Aorta (tissue), 5 donors: ENCODE measurements around the gene TMEM9. TPM values are rescaled to one million over a fixed set of nuclear protein-coding genes. Genes with fewer than 3 reads are reported as not detected.

Experiments used
- ATAC-seq: fragments of 200-7000 bp; cut with Tn5 transposase; one replicate; pipeline ENCODE4 v1.9.1; 2022; ENCODE audit warnings: moderate library complexity; ENCODE audit not compliant: low FRiP score
- DNase-seq, 2 donors: peaks; one replicate each; pipeline ENCODE4 v3.0.0-alpha.2; 2020
- H3K27ac ChIP-seq, 2 donors: one replicate each; pipeline ENCODE4 v1.5.1; 2013; ENCODE audit warnings: low read length in 2 of 2, mild to moderate bottlenecking in 2 of 2, moderate library complexity in 2 of 2, control low read depth in 1 of 2, inconsistent platforms in 1 of 2, low read depth in 1 of 2
- H3K27me3 ChIP-seq, 2 donors: one replicate each; pipeline ENCODE4 v1.6.1; 2013; ENCODE audit warnings: control low read depth in 1 of 2, low read length in 1 of 2, mild to moderate bottlenecking in 1 of 2, moderate library complexity in 1 of 2; ENCODE audit not compliant: insufficient read depth in 2 of 2, control insufficient read depth in 1 of 2
- H3K36me3 ChIP-seq, 2 donors: one replicate each; pipeline ENCODE4 v1.6.1; 2013; ENCODE audit warnings: control low read depth in 1 of 2, low read length in 1 of 2, mild to moderate bottlenecking in 1 of 2; ENCODE audit not compliant: insufficient read depth in 2 of 2, control insufficient read depth in 1 of 2
- H3K4me1 ChIP-seq, 2 donors: one replicate each; pipeline ENCODE4 v1.6.1; 2013; ENCODE audit warnings: low read length in 2 of 2, control low read depth in 1 of 2, mild to moderate bottlenecking in 1 of 2, moderate library complexity in 1 of 2; ENCODE audit not compliant: insufficient read depth in 2 of 2, control insufficient read depth in 1 of 2
- H3K4me3 ChIP-seq, 2 donors: one replicate each; pipeline ENCODE4 v1.5.1; 2013; ENCODE audit warnings: low read length in 2 of 2, control low read depth in 1 of 2, mild to moderate bottlenecking in 1 of 2
- H3K9me3 ChIP-seq: one replicate; pipeline ENCODE4 v1.6.1; 2013; ENCODE audit warnings: mild to moderate bottlenecking, low read length; ENCODE audit not compliant: control insufficient read depth
- WGBS, 2 donors: extraction: QIAGEN DNeasy Blood & Tissue Kit; methylation state at CpG; one replicate each; pipeline ENCODE4 v1.1.7; 2013; 5-methylcytosine and 5-hydroxymethylcytosine counted together
- intact Hi-C, 2 donors: fragments of 100-400 bp; cut with DNase I; formaldehyde crosslinking; loops; one replicate each; pipeline versions ENCODE4 v1.14.2 to v1.15.0; 2022
- polyA plus RNA-seq, 2 donors: library from polyadenylated mRNA; stranded (reverse); fragments of 200-250 nt; gene quantifications; one replicate each; pipeline ENCODE4 v1.2.3, GENCODE V29; 2013
- total RNA-seq, 2 donors: library from RNA; stranded (reverse); fragmentation: NEBNext Ultra II Directional; extraction: Animal tissue kit (Norgen Biotek cat#: 25700); gene quantifications; one replicate each; pipeline ENCODE4 v1.2.1, GENCODE V29; 2021
- donor health status: healthy with polysubstance abuse.
- donor health status: Bipolar disorder and iron deficiency.
- donor health status: DM: no; HTN: no; CAD: no.
- donor health status: DM: no; HTN: no; CAD: no.
- donor health status: DM: yes; HTN: yes; CAD: no.

TMEM9 gene
- total and polyA plus RNA-seq, 4 donors: 36.3 to 77.7 (median 45.2) TPM

- H3K4me3 ChIP-seq: no peak overlapping the region
- intact Hi-C loops: no loop called here
- ATAC-seq (no peak), DNase-seq (no peak)
- H3K27ac ChIP-seq: no peak overlapping the region
- no peaks in the 10 kb centered on the region for H3K9me3 ChIP-seq
- H3K27me3 ChIP-seq: no peaks in the 10 kb centered on the region
- H3K36me3 ChIP-seq: no peaks in the 10 kb centered on the region
- no peaks in the 10 kb centered on the region for H3K4me1 ChIP-seq
These were observed 2.5 kb upstream of the TMEM9 start for GRCh38 chr1:201156819-201157218.

DNA sequence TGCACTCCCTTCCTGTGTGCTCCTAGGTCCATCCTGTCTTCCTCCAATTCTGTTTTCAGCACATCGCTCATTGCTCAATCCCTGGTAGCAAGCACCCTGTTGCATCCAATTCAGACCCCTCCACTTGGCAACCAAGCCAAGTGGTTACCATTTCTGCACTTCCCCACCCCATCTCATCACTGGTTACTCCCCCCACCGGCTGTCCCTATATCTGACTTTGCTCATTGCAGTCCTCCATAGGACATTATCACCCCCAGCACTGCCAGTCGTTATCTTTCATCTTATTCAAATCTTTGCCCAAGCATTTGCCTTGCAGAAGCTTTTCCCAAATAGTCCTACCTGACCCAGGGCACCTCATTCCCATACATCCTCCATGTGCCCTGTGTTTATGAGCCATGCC, 2.1 kb upstream of the TMEM9 start:
- H3K4me1 ChIP-seq: no peaks in the 10 kb centered on the region
- WGBS, 2 donors: 87 to 92% methylated on average over 3 of the region's 3 CpGs
- no peaks in the 10 kb centered on the region for H3K36me3 ChIP-seq
- DNase-seq (peak in 1 of 2 donors; percentile 3), ATAC-seq (no peak)
- no peaks in the 10 kb centered on the region for H3K27me3 ChIP-seq
- intact Hi-C loops: no loop called here
- H3K27ac ChIP-seq: no peak overlapping the region
- no peak overlapping the region for H3K4me3 ChIP-seq
- no peaks in the 10 kb centered on the region for H3K9me3 ChIP-seq

- H3K4me1 ChIP-seq: no peaks in the 10 kb centered on the region
- 89 to 93% methylated on average over 2 of the region's 2 CpGs for WGBS, 2 donors
- no peak overlapping the region for H3K27ac ChIP-seq
- H3K9me3 ChIP-seq: no peaks in the 10 kb centered on the region
- intact Hi-C loops: loop anchor here in 1 of 2 donors (2.0 kb wide), 1 partner anchor 15 kb away; no protein-coding TSS in a partner anchor
- H3K36me3 ChIP-seq: no peaks in the 10 kb centered on the region
- DNase-seq: no peak
- H3K27me3 ChIP-seq: no peaks in the 10 kb centered on the region
- no peak overlapping the region for H3K4me3 ChIP-seq
- no peak for ATAC-seq
These were observed 1.1 kb upstream of the TMEM9 start for GRCh38 chr1:201155354-201155753.

DNA sequence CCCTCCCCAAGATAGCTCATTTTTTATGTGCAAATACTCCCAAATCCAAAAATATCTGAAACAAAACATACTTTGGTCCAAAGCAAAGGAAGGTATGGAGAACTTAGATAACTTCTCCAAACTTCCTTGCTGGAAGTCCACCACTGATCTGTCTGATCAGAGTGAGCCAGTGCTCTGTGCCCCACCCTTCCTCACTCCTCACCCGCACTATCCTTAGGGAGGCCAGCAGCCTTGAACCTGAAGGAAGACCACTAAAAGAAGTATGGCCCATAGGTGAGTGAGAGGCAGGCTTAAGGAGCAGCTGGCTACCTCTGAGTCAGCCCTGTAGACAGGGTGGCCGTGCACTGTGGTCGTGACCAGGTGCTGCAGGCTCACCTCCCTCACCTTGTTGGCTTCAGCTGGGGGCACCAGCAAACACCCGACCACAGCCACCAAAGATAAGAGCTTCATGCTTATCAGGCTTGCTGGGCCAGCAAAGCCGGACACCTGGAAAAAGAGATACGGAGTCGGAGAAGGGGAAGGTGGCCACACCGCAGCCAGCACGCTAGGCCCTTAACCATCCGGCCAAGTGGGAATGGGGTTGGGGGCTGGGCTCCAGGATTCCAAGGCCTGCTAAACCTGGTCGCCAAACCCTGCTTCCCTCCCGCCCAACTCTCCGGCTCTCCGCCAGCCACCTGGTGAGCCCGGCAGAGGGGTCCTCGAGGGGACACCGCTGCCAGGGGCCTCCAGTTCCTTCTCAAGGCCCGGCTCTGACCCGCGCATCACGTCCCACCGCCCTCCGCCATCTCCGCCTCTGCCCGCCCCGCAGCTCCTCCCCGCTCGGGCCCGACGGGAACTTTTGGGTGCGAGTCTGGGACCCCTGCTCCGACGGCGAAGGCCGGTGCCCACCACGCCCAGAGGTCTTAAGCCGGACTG, 543 bp downstream of the TMEM9 start:
- ATAC-seq: peak; percentile 90
- Histone ChIP-seq H3K27ac (no peak overlapping the region), H3K4me1 (no peaks in the 10 kb centered on the region)

GRCh38 chr1:201149400-201149799, 4.9 kb downstream of the TMEM9 start:
- 76 to 77% methylated on average over 4 of the region's 4 CpGs for WGBS, 2 donors

More for the DNA sequence above, 543 bp downstream of the TMEM9 start:
- no peaks in the 10 kb centered on the region for H3K27me3 ChIP-seq
- H3K9me3 ChIP-seq: no peaks in the 10 kb centered on the region
- DNase-seq: no peak
- no peaks in the 10 kb centered on the region for H3K36me3 ChIP-seq
- WGBS, 2 donors: 2 to 3% methylated on average over 37 of the region's 37 CpGs
- peak overlapping the region; percentile 57 to 97 for H3K4me3 ChIP-seq
- intact Hi-C loops: loop anchor here in 1 of 2 donors (2.0 kb wide), 1 partner anchor 17 kb away; no protein-coding TSS in a partner anchor

GRCh38 chr1:201147396-201148015, 6.8 kb downstream of the TMEM9 start:
- Histone ChIP-seq H3K4me1 (no peaks in the 10 kb centered on the region), H3K27ac (no peak overlapping the region), H3K27me3 (no peaks in the 10 kb centered on the region), H3K36me3 (peaks cover 0 to 5% of the 10 kb centered on the region in 2 donors), H3K4me3 (no peak overlapping the region), H3K9me3 (no peaks in the 10 kb centered on the region)
- ATAC-seq: no peak
- 91 to 93% methylated on average over 12 to 13 of the region's 13 CpGs for WGBS, 2 donors
- no peak for DNase-seq
- intact Hi-C loops: no loop called here

More at GRCh38 chr1:201149400-201149799, 4.9 kb downstream of the TMEM9 start:
- Histone ChIP-seq H3K9me3 (no peaks in the 10 kb centered on the region), H3K27me3 (no peaks in the 10 kb centered on the region), H3K27ac (no peak overlapping the region), H3K4me3 (no peak overlapping the region), H3K36me3 (peaks cover 0 to 1% of the 10 kb centered on the region in 2 donors), H3K4me1 (no peaks in the 10 kb centered on the region)
- intact Hi-C loops: no loop called here
- DNase-seq (peak in 1 of 2 donors; percentile 5), ATAC-seq (no peak)

DNA sequence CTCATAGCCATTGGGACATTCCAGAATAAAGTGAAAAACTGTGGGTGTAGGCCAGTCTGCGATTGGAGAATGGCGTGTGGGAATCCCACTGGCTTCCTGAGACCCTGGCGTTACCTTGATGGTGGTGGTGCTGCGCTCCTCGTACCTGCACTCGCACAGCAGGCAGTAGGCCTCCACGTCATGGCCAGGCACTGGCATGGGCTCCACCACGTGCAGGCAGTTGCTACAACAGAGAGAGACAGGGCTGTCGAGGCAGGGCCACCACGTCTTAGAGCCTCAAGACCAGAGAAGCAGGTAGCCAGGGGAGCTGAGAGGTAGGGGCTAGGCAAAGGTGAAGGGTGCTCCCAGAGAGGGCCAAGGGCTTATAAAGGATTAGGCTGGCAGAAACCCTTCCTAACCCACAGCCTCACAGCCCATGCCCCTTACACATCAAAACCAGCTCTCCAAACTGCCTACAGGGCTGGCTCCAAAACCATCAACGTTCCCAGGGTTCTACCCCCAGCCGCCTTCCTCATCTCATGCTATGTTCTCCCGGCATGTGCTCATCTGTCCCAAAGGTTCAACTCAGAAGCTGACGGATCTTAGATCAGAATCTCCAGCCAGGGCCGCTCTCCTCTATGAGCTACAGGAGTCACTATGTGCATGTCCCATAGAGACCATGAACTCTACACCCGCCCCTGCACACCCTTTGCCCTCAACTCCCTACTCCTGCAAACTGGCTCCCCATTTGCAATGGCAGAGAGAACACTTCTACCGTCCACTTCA, 7.5 kb downstream of the TMEM9 start:
- 85 to 91% methylated on average over 17 of the region's 17 CpGs for WGBS, 2 donors

DNA sequence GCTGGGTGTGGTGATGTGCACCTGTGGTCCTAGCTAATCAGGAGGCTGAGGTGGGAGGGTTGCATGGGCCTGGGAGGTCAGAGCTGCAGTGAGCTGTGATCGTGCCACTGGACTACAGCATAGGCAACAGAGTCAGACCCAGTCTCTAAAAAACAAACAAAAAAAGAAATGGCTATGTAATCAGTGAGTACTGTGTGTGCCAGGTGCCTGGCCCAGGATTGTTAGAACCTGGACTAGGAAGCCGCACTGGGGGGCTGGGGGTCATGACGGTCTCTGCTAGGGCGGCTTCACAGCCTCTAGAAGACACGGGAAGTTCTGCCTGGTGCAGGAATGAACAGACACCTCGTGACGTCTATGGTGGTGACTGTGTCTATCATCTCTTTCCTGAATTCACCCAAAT, 8.5 kb downstream of the TMEM9 start:
- intact Hi-C loops: no loop called here
- no peak for DNase-seq

More for the DNA sequence above, 7.5 kb downstream of the TMEM9 start:
- Histone ChIP-seq H3K4me3 (no peak overlapping the region), H3K27ac (no peak overlapping the region), H3K27me3 (no peaks in the 10 kb centered on the region), H3K36me3 (peaks cover 0 to 5% of the 10 kb centered on the region in 2 donors), H3K4me1 (no peaks in the 10 kb centered on the region), H3K9me3 (no peaks in the 10 kb centered on the region)
- no peak for DNase-seq
- intact Hi-C loops: no loop called here
- no peak for ATAC-seq

More for the DNA sequence above, 8.5 kb downstream of the TMEM9 start:
- Histone ChIP-seq H3K27ac (no peak overlapping the region), H3K9me3 (no peaks in the 10 kb centered on the region), H3K4me3 (no peak overlapping the region), H3K27me3 (no peaks in the 10 kb centered on the region), H3K4me1 (no peaks in the 10 kb centered on the region), H3K36me3 (peaks cover 0 to 5% of the 10 kb centered on the region in 2 donors)
- no peak for ATAC-seq
- WGBS, 2 donors: 93% methylated on average over 7 of the region's 7 CpGs
